Measurements from ENCODE around the gene CDK11B. TPM values are rescaled to one million over a fixed set of nuclear protein-coding genes. Genes with fewer than 3 reads are reported as not detected.
"Not testable (repeated sequence)": the region's sequence is repeated elsewhere in the genome, so short reads cannot be mapped to it uniquely, and the experiment has no call there.

The CDK11B gene
- total RNA-seq, 2 donors from 2014 or later: 31.8 to 33.6 TPM

DNA sequence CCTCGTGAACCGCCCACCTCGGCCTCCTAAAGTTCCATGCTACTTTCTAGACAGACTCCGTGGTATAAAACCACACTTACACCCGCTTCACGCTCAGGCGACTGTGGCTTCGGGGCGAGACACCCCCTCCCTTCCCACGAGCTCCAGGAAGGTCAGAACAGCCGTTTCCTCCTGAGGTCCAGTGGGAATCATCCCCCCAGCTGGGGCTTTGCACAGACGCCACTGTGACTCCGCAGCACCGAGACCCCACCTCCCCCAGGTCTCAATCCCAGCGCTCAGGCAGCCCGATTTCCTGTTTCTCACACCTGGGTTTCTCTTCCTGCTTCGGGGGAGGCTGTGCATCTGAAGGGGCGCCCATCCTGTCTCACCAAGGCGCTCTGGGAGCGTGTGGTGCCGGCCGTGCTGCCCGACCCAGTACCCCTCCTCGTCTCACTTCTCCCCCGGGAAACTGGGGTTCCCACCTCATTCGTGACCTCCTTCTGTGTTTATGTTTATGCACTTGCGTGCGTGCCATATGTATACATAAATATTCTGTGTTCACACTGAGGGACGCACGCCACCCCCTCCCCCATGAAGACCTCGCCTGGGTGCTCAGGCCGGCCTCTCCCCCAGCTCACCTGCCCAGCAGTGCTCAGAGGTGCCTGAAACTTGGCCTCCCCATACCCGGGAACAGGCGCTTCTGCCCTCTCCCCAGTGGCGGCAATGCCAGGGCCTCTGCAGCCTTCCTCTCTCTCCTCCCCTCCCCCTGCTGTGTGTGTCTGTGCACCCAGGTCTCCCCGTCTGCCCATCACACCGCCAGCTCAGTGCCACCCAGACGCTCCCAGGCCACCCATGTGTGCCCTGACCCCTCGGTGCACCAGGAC, 19.1 kb upstream of the CDK11B start:
- Mint-ChIP-seq H3K27me3 (ENCODE audit: insufficient read depth) (no peaks in the 10 kb centered on the region), H3K9me3 (no peaks in the 10 kb centered on the region), H3K36me3 (ENCODE audit: low read depth) (peaks cover 25% of the 10 kb centered on the region), H3K27ac (peak overlapping the region; percentile 90), H3K4me1 (peaks cover 16% of the 10 kb centered on the region), H3K4me3 (no peak overlapping the region)
- Histone ChIP-seq H3K9me3 (ENCODE audit: control insufficient read depth, low read length) (no peaks in the 10 kb centered on the region), H3K4me1 (ENCODE audit: control insufficient read depth, insufficient read depth, low read length) (no peaks in the 10 kb centered on the region), H3K27me3 (ENCODE audit: control insufficient read depth, insufficient read depth, low read length, poor library complexity, severe bottlenecking) (no peaks in the 10 kb centered on the region), H3K36me3 (ENCODE audit: control insufficient read depth, insufficient read depth, low read length) (peaks cover 4% of the 10 kb centered on the region), H3K4me3 (ENCODE audit: low read length) (no peak overlapping the region), H3K9ac (ENCODE audit: extremely low read depth, low read length, poor library complexity, severe bottlenecking) (no peak overlapping the region), H3K27ac (ENCODE audit: low read depth, low read length) (no peak overlapping the region)
- DNase-seq: no peak
- 94% methylated on average over 35 to 39 of the region's 39 CpGs for WGBS, 2 experiments (ENCODE audit: insufficient coverage in 1 of 2, insufficient read length in 1 of 2)
- TF ChIP-seq CTCF (conservative IDR thresholded peaks at IDR 0.05): no peak

DNA sequence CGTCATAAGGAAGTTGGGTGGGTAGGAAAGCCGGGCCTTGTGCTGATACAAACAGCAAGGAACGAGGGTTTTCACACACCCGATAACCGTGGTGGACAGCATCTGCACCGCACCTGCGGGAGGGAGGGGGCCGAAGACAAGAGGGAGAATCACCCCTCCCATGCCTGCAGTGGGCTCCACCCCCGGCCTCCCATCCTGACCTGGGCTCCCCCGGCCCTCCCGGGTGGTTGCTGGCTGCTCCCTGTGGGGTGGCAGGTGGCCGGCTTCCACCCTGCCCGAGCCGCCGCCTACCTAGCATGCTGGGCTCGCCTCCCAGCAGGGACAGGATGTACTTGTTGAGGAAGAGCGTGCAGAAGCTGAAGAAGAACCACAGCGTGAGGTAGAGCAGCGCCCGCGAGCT, 17.3 kb upstream of the CDK11B start:
- not testable (repeated sequence) for H3K27me3 ChIP-seq (ENCODE audit: control insufficient read depth, insufficient read depth, low read length, poor library complexity, severe bottlenecking); H3K27ac Mint-ChIP-seq; DNase-seq; H3K9ac ChIP-seq (ENCODE audit: extremely low read depth, low read length, poor library complexity, severe bottlenecking); H3K9me3 Mint-ChIP-seq; H3K9me3 ChIP-seq (ENCODE audit: control insufficient read depth, low read length); H3K4me3 ChIP-seq (ENCODE audit: low read length); H3K27me3 Mint-ChIP-seq (ENCODE audit: insufficient read depth); H3K4me1 ChIP-seq (ENCODE audit: control insufficient read depth, insufficient read depth, low read length); H3K4me3 Mint-ChIP-seq; H3K27ac ChIP-seq (ENCODE audit: low read depth, low read length)
- WGBS, 2 experiments (ENCODE audit: insufficient coverage in 1 of 2, insufficient read length in 1 of 2): no CpG with 5 or more reads among the region's 21 CpGs
- Mint-ChIP-seq H3K4me1 (peaks cover 13% of the 10 kb centered on the region), H3K36me3 (ENCODE audit: low read depth) (peaks cover 28% of the 10 kb centered on the region)
- peaks cover 20% of the 10 kb centered on the region for H3K36me3 ChIP-seq (ENCODE audit: control insufficient read depth, insufficient read depth, low read length)

- H3K27ac Mint-ChIP-seq; H3K27me3 ChIP-seq (ENCODE audit: control insufficient read depth, insufficient read depth, low read length, poor library complexity, severe bottlenecking); H3K4me3 ChIP-seq (ENCODE audit: low read length); H3K27ac ChIP-seq (ENCODE audit: low read depth, low read length); H3K27me3 Mint-ChIP-seq (ENCODE audit: insufficient read depth); H3K9ac ChIP-seq (ENCODE audit: extremely low read depth, low read length, poor library complexity, severe bottlenecking); H3K9me3 ChIP-seq (ENCODE audit: control insufficient read depth, low read length); H3K4me1 ChIP-seq (ENCODE audit: control insufficient read depth, insufficient read depth, low read length); H3K9me3 Mint-ChIP-seq; DNase-seq; H3K4me3 Mint-ChIP-seq: not testable (repeated sequence)
- WGBS, 2 experiments (ENCODE audit: insufficient coverage in 1 of 2, insufficient read length in 1 of 2): 96% methylated on average over 5 of the region's 18 CpGs; no CpG with 5 or more reads in 1 of the 2 experiments
- H3K36me3 ChIP-seq (ENCODE audit: control insufficient read depth, insufficient read depth, low read length): peaks cover 21% of the 10 kb centered on the region
- peaks cover 35% of the 10 kb centered on the region for H3K36me3 Mint-ChIP-seq (ENCODE audit: low read depth)
- peaks cover 13% of the 10 kb centered on the region for H3K4me1 Mint-ChIP-seq
Observed at GRCh38 chr1:1675218-1675617, 16.4 kb upstream of the CDK11B start.

- WGBS, 2 experiments (ENCODE audit: insufficient coverage in 1 of 2, insufficient read length in 1 of 2): 20 to 86% methylated on average over 1 to 14 of the region's 21 CpGs
- not testable (repeated sequence) for H3K27me3 Mint-ChIP-seq (ENCODE audit: insufficient read depth); H3K27ac Mint-ChIP-seq; H3K4me3 ChIP-seq (ENCODE audit: low read length); H3K27ac ChIP-seq (ENCODE audit: low read depth, low read length); H3K4me1 ChIP-seq (ENCODE audit: control insufficient read depth, insufficient read depth, low read length); H3K27me3 ChIP-seq (ENCODE audit: control insufficient read depth, insufficient read depth, low read length, poor library complexity, severe bottlenecking); H3K9me3 Mint-ChIP-seq; H3K9me3 ChIP-seq (ENCODE audit: control insufficient read depth, low read length); H3K9ac ChIP-seq (ENCODE audit: extremely low read depth, low read length, poor library complexity, severe bottlenecking); DNase-seq; H3K4me3 Mint-ChIP-seq
- Mint-ChIP-seq H3K4me1 (peaks cover 13% of the 10 kb centered on the region), H3K36me3 (ENCODE audit: low read depth) (peaks cover 38% of the 10 kb centered on the region)
- peaks cover 24% of the 10 kb centered on the region for H3K36me3 ChIP-seq (ENCODE audit: control insufficient read depth, insufficient read depth, low read length)
Observed at GRCh38 chr1:1674806-1675205, 16.0 kb upstream of the CDK11B start.

Data from endodermal cell (in vitro differentiated cells).